KBM-7 (cell line): ENCODE results near the gene ELMO1.

Experiments used
- DNase-seq: peaks from one replicate; pipeline ENCODE4 v3.0.0-alpha.2; 2015
- in situ Hi-C: fragments of 300-500 bp; cut with MboI; formaldehyde crosslinking; loops from 2 replicates; pipeline ENCODE4 v1.14.3; 2020; ENCODE audit warnings: low sequenced_read_pairs, low pct_unique_long_range_greater_than_20kb, mixed read lengths

The ELMO1 gene

GRCh38 chr7:37290731-37291130, 157.9 kb downstream of the ELMO1 start:
- in situ Hi-C loops = no loop called here
- DNase-seq = peak; percentile 16

- DNase-seq = no peak
- in situ Hi-C loops = no loop called here
These were observed 158.9 kb downstream of the ELMO1 start for GRCh38 chr7:37289781-37290180.

- DNase-seq = no peak
- in situ Hi-C loops = no loop called here
These were observed 159.3 kb downstream of the ELMO1 start for GRCh38 chr7:37289367-37289766.

GRCh38 chr7:37287131-37287855, 161.4 kb downstream of the ELMO1 start:
- DNase-seq = no peak
- in situ Hi-C loops = no loop called here

- in situ Hi-C loops = no loop called here
- no peak for DNase-seq
These were observed 162.2 kb downstream of the ELMO1 start for GRCh38 chr7:37286454-37286832.

- in situ Hi-C loops = no loop called here
- peak; percentile 28 for DNase-seq
These were observed 162.8 kb downstream of the ELMO1 start for GRCh38 chr7:37285706-37286453.

- peak; percentile 63 for DNase-seq
- in situ Hi-C loops = no loop called here
These were observed 163.8 kb downstream of the ELMO1 start for GRCh38 chr7:37284805-37285231.

GRCh38 chr7:37284285-37284684, 164.4 kb downstream of the ELMO1 start:
- in situ Hi-C loops = no loop called here
- no peak for DNase-seq

GRCh38 chr7:37283716-37284115, 164.9 kb downstream of the ELMO1 start:
- in situ Hi-C loops = no loop called here
- no peak for DNase-seq

GRCh38 chr7:37282927-37283326, 165.7 kb downstream of the ELMO1 start:
- in situ Hi-C loops = no loop called here
- no peak for DNase-seq

GRCh38 chr7:37282093-37282444, 166.6 kb downstream of the ELMO1 start:
- in situ Hi-C loops = no loop called here
- DNase-seq = no peak

- DNase-seq = no peak
- in situ Hi-C loops = no loop called here
These were observed 167.1 kb downstream of the ELMO1 start for GRCh38 chr7:37281368-37282092.

- no peak for DNase-seq
- in situ Hi-C loops = no loop called here
These were observed 171.2 kb downstream of the ELMO1 start for GRCh38 chr7:37277513-37277912.

GRCh38 chr7:37275078-37275710, 173.5 kb downstream of the ELMO1 start:
- DNase-seq = no peak
- in situ Hi-C loops = no loop called here

GRCh38 chr7:37273891-37274290, 174.8 kb downstream of the ELMO1 start:
- no peak for DNase-seq

GRCh38 chr7:37269711-37270508, 178.8 kb downstream of the ELMO1 start:
- in situ Hi-C loops = no loop called here
- no peak for DNase-seq

More at GRCh38 chr7:37273891-37274290, 174.8 kb downstream of the ELMO1 start:
- in situ Hi-C loops = no loop called here

GRCh38 chr7:37267251-37267650, 181.4 kb downstream of the ELMO1 start:
- in situ Hi-C loops = no loop called here

GRCh38 chr7:37265876-37266275, 182.8 kb downstream of the ELMO1 start:
- in situ Hi-C loops = no loop called here
- DNase-seq = no peak

More at GRCh38 chr7:37267251-37267650, 181.4 kb downstream of the ELMO1 start:
- DNase-seq = no peak

GRCh38 chr7:37265006-37265405, 183.7 kb downstream of the ELMO1 start:
- DNase-seq = peak; percentile 56
- in situ Hi-C loops = no loop called here
